ENCODE measurements around the gene NID2.

The NID2 gene

DNA sequence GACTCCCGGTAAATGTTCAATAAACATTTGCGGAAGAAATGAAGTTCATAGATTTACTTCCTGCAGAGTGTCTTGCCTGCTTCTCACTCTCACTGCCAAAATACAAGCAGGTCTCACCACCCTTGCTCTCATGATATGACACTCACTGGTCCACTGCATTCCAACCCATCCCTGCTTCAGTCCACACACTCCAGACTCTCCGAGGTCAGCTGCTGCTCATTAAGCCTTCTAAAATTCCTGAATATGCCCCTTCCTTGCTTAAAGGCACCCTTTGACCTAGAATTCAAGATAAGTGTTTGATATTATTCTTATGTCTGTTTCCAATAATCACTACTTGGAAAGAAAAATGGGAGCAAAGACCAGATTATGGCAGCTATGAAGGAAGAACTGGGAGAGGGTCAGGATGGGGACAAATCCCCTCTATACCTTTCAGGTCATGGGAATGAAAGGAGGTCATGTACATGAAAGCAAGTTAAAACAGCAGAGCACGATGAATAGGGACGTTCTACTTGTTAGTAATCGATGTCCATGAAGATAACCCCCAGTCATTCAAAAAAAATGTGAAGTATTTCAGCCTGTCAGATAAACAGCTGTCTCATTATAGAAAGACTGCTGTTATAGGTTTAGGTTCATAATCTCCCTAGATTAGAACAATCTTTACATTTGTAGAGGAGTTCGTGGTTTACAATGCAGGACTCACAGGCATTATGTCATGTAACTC is 10.5 kb upstream of the NID2 start:
- no peak for DNase-seq

DNA sequence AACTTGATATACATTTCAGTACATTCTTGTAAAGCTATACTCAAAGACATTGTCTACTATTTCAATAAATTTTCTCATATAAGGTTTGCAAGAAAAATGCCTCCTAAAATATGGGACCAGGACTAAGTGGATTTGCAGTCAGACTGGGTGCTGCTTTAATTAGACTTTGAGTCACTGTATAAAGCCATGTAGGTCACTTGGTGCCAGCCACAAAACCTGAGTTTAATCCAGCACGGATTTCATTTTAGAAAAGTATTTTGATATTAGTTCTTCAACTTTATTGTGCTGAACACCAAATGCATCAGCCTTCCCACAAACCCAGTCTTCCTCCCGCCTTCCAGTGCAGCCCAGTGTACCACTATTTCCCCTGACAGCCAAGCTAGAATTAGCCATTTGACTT is 9.9 kb upstream of the NID2 start:
- no peak for DNase-seq

DNA sequence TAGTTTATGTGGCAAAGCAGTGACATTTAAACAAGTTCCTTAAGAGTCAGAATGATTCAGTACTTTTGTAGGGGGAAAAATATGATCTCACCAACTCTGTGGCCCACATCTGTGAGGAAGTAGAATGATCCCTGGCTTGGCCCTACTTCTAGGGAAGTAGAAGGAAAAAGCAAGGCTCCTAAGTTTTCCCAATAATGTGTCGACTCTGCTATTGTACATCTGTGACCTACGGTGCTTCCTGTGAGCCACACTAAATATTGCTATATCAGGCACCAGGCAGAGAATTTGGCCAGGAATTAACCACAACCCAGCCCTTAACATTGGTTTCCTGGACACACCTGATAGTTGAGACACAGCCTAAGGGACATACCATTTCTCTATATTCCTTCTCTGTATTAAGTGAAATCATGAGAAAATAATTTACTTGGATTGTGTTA is 9.3 kb upstream of the NID2 start:
- no peak for DNase-seq

DNA sequence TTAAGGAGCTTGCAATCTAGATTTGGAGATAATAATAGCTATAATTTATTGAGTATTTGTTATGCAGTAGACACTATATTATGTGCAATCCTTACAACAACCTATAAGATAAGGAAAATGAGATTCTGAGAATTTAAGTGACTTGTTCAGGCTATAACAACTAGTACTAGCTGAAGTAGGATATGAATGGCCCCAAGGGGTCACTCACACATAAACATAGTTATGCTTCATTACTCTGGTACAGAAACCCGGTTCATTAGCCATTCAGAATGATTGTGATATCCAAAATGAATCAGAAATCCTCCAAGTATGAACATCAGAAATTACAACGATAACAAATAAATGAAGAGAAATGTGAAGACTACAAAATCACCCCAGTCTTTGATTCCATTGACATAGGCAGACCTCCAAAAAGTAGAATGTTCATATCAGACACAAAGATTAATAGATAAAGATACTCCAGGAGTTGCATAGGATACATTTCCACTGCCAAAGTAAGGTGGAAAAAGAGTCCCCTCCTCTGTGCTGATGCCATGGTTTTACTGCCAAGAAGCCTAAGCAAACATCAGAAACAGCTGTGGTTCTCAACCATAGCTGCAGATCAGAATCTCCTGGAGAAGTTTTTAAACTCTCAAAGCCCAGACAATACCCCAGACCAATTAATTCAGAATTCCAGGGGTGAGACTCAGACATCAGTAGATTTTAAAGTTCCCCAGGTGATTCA is 8.6 kb upstream of the NID2 start:
- no peak for DNase-seq

DNA sequence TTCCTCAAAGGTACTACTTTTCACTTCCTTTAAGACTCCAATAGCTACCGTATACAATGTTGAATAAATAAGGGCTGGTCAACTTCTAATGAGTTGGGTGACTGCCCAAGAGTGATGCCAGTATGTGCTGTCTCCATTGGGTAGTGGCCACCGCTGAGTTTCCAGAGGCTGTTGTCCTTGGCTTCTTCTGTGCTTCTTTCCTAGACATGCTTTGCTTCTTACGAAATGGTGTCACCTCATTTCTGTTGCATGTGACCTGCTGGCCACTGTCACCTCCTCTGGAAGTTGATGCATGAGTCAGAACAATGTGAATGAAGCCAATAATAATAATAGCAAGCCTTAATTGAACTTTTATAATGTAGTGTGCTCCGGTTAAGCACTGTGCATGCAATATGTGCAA is 7.5 kb upstream of the NID2 start:
- no peak for DNase-seq

DNA sequence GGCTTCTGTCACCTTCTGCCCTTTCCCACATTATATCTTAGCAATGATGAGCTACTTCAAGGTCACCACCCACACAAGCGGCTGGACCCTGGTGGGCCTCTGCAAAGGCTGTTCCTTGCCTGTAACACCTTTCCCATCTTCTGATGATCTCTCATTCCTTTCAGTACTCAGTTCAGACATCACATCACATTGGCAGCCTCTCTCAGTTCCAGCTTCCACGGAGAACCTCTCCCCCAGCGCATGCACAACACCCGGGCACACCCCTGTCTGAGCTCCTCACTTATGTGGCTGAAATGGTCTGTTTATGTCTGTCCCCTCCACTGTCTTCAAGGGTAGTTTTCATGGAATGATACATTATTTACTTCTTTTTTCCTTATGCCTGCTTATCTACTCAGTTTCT is 6.5 kb upstream of the NID2 start:
- DNase-seq, result no peak

DNA sequence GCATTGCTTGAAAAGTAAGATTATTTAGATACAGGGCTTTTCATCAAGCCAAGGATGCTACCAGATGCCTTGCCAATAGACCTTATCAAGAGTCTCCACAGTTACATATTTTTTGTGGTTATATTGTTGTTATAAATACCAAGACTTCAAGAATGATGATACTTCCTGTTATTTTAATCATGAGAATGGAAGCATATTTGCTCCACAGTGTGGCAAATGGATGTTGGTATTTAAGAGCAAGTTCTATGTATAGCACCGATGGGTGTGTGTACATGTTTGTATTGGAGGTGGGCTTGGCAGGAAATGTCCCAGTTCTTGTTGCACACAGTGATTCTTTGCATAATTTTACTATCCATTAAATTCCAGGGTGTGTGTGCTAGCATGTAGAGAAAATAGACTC is 4.4 kb upstream of the NID2 start:
- no peak for DNase-seq

DNA sequence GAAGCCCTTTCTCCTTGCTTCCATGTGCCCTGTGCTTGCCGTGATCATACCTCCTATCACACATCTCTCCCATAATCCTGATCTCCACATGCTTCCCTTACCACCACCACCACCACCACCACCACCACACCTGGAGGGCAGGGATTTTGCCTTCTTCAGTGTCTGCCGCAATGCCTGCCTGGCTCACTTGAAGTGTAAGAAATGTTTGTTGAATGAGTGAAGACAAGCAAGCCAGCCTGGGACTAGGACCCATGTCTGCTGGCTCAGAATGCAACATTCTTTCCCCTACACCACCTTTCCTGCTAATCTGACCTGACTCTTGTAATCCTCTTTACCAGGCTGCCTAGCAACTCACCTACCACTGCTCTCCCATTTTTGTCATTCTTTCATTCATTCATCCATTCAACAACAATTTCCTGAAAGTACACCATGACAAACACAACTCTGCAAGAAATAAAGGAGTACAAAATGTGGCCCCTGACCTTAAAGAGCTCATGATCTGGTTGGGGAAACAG is 3.5 kb upstream of the NID2 start:
- DNase-seq, result no peak

DNA sequence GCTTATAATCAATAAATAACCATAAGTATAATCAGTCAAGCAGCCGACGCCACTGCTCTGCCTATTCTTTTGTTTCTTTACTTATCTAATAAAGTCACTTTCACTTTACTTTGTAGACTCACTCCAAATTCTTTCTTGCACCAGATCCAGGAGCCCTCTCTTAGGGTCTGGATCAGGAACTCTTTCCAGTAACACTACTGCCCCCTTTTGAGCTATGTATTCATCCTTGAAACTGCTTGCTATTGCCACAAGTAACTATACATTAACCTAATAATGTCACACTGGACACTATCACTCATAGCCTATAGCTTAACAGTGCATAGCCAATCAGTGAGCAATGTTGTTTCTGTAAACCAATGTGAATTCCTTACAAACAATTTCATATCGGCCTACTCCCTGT is 2.8 kb upstream of the NID2 start:
- DNase-seq, result no peak

DNA sequence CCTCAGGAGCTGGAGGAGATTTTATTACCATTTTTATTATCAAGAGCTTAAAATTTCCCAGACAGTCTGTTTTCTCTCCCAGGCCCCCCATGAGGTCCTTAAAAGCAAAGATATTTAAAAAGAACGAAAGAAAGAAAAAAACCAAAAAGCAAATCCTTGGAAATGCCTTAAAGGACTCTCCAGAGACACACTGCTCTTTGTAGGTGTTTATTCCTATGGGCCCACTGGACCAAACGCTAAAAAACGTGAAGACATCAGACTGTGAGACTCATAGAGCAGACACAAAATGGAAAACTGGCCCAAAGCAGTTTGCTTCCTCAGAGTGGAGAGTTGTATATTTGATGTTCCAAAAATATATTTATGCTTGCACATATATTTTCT is 1.2 kb upstream of the NID2 start:
- no peak for DNase-seq

DNA sequence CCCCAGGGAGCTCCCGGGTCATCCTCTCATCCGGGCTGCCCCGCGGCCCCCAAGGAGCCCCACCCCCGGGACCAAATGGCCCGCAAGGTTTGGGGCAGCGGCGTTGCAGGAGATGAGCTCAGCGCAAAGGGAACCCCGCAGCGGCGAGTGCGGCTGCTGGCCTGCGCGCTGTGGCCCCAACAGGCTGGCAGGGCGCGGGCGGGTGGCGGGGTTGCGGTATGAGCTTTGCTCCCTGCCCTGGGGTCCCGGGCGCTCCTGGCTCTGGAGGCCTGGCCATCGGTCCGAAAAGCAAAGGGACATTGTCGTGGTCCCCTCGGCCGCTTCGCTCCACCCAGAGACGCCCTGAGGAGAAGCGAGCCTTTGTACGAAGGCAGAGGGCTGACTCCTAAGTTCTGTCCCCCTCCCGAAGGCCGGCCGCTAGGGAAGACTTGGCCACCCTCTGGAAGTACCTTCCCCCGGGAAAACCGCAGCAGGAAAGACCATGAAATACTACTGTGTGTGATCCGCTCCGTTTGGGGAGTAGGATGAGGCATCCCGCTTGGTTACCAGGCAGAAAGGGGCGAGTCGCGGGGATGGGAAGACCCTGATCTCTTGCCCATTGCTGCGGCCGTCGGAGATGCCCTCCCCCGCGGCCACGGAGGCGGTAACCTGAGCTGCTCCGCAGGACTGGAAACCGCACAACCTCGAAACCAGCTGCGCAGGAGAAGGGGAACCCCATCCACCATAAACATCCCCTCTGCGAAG is 620 bp upstream of the NID2 start:
- no peak for DNase-seq

DNA sequence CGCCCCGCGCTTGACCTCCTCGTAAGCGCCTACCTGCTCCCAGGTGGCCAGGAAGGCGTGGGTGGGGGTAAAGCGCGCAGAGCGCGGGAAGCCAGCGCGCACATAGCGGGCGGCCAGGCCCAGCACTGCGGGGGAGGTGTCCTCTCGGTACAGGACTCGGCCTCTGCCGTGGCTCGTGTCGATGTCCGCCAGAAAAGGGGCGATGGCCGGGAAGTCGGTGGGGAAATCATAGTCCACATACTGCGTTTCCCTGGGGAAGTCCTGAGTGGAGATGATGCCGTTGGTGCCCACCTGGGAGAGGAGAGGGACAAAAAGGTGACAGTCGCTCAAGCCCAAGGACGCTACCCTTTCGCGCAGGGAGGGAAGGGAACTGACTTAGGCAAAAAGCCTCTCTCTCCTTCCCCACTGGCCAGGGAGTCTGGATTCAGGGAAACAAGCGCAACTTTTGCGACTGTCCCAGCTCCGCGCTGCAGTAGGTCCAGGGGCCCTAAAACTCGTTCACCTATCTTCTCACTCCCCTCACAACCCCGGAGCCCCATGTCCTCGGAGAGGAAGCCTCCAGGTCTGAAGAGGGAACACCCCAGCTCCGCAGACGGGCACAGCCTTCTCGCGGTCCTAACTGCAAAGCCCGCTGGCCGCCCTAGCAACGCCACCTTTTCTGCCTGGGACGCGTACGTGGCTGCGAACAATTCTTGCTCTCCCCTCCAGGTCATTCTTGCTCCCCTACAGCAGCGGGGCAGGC is 815 bp downstream of the NID2 start:
- no peak for DNase-seq

DNA sequence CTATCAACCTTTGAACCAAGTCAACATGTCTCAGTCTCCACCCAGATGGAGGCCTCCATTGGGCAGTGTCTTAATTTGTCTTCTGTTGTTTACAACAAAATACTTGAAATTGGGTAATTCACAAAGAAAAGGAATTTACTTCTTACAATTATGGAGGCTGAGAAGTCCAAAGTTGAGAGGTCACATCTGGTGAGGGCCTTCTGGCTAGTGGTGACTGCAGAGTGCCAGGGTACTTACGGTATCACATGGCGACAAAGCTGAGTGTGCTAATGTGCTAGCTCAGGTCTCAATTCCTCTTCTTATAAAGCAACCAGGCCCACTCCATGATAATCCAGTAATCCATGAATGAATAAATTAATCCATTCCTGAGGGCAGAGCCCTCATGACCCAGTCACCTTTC is 4.7 kb downstream of the NID2 start:
- DNase-seq, result no peak

DNA sequence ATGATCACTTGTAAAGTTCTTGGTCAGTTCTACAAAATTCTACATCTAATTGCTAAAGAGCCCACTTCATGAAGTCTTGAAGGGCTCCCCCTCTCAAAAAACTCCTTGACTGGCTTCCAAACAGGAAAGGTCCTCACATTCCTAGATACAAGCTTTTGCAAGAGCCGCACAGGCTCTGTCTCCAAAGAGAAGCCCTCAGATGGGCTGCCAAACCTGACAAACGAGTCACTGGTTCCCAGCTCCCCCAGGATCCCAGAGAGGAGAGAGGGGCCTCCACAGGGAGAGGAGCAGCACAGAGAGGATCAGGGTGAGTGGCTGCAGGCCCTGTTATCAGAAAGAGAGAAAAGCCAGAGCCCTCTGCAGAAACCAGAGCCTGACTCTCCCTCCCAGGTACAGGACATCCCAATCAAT is 5.8 kb downstream of the NID2 start:
- DNase-seq, result no peak

DNA sequence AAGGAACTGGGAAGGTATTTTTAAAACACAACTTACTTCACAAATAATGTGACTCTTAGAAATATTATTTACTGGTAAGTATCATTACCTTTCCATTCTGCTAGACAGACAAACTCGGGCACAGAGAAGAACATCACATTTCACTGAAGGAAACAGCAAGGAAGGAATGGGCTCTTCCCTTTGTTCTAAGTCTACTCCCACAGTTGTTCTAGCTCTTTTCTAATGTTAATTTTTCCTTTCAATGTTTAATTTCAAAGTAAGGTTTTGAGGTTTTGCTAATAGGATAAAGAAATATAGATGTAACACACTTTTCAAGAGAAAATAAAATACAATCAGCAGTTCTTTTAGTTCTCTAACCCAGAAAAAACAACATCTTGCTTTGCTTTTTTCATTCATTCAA is 7.0 kb downstream of the NID2 start:
- no peak for DNase-seq

DNA sequence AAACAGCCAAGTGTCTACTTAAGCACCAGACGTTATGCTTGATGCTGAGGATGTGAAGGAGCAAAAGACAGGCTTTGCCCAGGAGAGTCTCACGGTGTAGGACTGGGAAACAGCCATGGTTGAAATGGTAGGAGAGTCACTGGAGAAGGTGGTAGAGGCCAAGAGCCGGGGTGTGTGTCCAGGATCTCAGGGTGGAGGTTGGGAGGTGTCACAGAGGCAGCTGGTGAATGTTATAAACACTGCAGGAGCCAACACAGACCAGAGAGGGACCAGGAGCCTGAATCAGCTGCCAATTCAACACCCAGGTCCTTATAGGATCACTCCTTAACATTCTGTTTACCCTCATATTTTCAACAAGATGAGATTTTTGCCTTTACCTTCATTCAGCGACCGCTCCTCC is 7.5 kb downstream of the NID2 start:
- DNase-seq, result no peak

DNA sequence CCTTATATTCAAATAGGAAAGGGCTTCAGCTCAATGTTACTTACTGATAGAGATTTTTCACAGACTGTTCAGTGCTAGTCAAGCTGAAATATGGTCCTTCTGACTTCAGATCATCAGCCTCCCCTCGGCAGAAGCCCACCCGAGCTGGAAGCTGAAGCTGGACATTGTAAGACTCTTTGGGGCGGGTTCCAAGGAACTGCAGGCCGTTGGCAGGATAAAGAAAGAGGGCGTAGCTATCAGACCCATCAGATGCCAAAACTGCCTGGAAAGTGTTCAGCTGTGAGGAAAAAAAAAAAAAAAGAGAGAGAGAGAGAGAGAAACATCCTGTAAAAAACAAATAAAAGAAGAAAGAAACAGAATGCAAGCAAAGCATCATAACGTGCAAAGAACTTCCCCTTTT is 8.8 kb downstream of the NID2 start:
- no peak for DNase-seq

DNA sequence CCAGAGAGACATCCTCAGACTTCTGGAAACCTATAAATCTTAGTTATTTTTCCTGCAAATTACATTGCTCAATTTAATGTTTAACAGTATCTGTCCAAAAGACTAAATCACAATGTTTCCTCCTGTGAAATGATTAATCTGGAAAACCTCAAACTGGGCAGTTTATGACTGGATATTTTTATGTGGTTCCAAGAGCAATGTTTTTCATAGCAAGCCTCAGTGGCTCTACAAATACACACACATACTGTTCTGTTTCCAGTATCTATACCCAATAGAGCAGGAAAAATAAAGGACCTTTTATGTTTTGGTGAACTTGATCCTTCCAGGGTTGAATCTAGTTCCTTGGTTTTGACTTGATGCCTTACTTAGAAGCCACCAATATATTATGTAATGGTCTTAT is 9.2 kb downstream of the NID2 start:
- DNase-seq, result no peak

DNA sequence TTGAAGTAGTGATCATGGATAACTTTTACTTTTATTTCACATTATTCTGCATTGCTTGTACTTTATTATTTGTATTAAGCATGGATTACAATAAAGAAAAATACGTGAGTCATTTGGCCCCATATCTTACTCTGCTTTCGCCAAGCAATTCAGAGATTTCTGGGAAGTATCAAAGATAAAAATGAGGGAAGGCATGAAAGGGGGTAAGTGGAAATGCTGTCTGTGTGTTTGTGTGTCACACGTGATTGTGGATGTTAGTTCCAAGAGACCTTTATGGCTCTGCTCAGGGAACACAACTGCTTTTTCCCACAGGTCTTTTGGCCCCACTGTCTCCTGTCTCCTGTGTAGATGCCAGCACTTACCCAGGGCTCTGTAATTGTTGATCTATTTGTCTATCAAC is 10.5 kb downstream of the NID2 start:
- no peak for DNase-seq

DNA sequence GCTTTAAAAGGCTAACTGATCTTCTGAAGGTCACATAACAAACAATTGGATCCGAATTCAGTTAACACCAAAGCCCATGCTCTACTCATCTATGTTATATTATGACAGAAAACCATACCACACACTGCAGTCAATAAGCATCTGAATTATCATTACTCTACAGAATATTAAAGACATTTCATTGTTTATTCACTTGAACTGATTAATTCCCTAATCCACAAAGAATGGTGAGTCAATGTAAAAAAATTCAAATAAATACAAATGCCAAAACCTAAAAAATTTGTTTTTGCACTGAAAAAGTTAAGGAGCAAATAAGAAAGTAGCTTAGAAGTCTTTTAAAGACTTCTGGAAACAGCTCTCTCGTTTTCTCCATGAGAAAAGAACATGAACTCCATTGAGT is 13.7 kb downstream of the NID2 start:
- no peak for DNase-seq

DNA sequence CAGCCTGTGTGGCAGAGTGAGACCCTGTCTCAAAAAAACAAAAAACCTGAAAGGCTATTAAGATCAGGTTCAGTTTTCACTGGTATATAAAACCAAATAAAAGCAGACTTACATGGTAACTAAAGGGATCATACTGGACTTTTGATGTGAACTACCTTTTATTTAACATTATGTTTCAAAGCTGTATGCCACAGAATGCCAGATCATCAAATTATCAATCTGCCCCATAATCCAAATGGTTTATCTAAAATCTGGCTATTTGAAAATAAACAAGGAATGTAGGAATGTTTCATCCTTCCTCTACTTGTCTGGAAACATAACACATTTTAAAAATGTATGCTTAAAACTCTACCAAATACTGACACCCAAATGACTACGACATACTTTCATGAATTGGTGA is 14.2 kb downstream of the NID2 start:
- no peak for DNase-seq

DNA sequence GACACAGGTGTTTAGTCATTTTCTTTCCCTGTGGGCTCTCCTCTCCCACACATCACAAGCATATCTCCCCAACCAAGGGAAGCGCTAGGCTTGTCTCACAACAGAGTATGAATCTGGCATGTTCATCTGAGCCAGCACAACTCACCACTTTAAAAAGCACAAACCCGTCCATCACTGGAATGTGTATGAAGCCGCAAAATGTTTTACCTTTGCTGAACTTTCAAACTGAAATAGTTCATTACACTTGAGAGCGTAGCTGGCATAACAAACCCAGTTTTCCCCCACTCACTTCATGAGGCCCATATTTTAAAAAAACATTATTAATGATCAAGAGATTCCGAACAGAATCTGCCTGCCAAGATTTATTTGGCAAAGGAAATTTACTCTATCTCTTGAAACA is 15.8 kb downstream of the NID2 start:
- no peak for DNase-seq

DNA sequence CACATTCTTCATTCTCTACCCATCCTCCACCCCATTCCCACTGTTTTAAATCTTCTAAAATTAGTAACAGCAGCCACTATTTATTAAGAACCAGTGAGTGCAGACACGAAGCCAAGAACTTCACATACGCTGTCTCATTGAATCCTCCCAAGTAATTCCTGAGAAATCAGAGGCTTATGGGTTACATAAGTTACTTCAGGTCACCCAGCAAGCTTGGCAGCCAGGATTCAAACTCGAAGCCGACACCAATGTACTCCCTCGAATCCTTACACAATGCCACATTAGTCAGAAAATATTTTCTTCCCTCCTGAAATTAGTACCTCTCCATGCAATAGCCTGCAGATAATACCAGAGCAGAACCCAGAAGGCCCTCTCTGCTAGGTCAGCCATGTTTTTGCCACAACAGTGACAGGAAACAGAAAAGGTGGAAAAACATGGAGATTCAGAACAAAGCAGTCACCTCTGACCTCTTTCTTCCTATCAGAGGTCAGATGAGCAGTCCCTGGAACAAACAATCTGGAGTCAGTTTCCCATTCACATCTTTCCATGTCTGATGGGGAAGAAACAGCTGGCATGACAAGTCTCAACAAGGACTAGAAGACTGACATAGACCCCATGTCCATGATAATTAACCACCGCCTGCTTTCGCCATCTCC is 16.4 kb downstream of the NID2 start:
- no peak for DNase-seq

Data from cerebellar nuclear complex (tissue), 1 donor.